Stimulated activated CD8-positive, alpha-beta memory T cell treated with anti-CD3 and anti-CD28 coated beads, Interleukin-12 subunit alpha, Interleukin-12 subunit beta, amount 100 ng/mL, for 24 hours (primary cell): Measurements from ENCODE around the gene CLSTN1.
"Not testable (repeated sequence)": the region's sequence is repeated elsewhere in the genome, so short reads cannot be mapped to it uniquely, and the experiment has no call there.

Experiments
- DNase-seq: peaks from one replicate; pipeline ENCODE4 v3.0.0-alpha.2; 2020; ENCODE audit errors: extremely low read depth

The CLSTN1 gene

DNA sequence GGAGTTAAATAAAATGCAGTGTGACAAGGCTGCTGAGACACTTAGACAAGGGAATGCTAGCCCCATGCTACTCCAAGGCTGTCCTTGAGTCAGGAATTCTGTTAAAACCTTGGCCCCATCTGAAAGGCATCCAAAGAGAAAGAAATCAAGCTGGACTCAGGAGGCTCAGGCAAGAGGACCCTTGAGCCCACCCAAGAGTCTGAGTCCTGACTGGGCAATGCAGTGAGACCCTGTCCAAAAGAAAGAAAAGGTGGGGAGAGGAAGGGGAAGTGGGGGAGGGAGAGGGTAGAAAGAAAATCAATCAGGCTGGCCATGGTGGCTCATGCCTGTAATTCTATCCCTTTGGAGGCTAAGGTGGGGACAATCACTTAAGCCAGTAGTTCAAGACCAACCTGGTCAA, 26.7 kb downstream of the CLSTN1 start:
- DNase-seq, result no peak

DNA sequence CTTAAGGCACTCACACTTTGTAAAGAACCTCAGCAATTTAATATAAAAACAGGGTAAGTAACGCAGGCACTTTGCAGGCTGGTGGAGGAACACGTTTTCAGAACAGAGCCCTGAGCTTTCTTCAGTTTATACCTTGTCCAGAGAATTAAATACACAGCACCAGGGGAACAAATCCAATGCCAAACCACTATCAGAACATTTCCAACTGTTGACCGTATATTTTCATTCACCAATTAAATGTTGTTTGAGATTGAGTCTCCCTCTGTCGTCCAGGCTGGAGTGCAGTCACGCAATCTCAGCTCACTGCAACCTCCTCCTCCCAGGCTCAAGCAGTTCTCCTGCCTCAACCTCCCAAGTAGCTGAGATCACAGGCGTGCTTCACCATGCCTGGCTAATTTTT, 29.7 kb downstream of the CLSTN1 start:
- DNase-seq, result no peak

DNA sequence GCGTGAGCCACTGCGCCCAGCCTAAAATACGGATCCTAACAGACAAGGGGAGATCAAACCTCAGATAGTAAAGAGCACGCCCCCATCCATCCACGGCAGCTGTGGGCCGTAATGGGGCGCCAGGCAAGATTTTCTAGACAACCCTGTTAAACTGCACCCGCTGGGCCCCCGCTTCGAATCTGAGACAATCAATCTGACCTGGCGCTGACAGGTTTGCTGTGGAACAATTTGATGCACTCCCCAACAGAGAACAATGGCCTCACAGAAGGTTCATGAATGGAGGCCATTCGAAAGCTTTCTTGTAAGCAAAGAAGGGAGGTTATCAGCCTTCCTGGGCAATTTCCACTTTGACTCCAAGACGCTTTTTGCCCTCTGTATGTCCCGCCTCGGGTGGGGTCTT, 30.5 kb downstream of the CLSTN1 start:
- no peak for DNase-seq

- no peak for DNase-seq
Measured at GRCh38 chr1:9792156-9793042, 31.4 kb downstream of the CLSTN1 start.

DNA sequence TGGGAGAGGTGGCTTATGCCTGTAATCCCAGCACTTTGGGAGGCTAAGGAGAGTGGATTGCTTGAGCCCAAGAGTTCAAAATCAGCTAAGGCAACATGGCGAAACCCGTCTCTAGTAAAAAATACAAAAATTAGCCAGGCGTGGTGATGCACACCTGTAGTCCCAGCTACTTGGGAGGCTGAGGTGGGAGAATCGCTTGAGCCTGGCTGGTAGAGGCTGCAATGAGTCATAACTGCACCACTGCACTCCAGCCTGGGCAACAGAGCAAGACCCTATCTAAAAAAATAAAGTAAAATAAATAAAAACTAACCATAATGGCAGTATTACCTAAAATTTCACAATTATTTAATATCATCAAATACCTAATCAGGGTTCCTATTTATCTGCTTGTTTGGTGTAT, 34.1 kb downstream of the CLSTN1 start:
- DNase-seq, result not testable (repeated sequence)

GRCh38 chr1:9787702-9788101, 36.1 kb downstream of the CLSTN1 start:
- peak; percentile 11 for DNase-seq

DNA sequence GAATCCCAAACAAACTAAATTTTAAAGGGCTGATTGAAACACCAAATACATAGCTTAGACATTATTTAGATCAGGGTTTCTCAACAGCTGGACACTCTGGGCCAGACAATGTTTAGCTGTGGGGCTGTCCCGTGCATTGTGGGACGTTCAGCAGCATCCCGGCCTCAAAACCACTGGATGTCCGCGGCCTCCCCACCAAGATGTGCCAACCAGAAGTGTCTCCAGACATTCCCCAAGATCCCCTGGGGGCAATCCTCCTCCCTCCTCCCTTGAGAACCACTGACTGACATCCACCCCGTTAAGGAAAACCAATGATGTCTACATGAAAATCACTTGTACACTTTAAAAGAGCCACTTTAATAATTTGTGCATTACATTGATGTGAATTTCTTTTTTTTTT, 38.4 kb downstream of the CLSTN1 start:
- DNase-seq, result no peak

- peak; percentile 15 for DNase-seq
Measured at GRCh38 chr1:9784508-9785133, 39.1 kb downstream of the CLSTN1 start.

DNA sequence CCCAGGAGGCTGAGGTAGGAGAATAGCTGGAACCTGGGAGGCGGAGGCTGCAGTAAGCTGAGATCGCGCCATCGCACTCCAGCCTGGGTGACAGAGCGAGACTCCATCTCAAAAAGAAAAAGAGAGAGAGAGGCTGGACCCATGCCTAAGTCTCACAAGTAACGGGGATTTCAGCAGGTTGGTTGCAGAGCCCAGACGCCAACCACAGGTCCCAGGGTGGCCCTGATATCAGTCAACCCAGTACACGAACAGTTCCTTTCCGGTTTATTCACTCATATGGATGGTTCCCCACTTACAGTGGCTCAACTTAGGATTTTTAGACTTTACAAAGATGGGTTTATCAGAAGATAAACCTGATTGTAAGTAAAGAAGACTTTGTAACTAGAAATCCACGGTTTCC, 40.9 kb downstream of the CLSTN1 start:
- no peak for DNase-seq

DNA sequence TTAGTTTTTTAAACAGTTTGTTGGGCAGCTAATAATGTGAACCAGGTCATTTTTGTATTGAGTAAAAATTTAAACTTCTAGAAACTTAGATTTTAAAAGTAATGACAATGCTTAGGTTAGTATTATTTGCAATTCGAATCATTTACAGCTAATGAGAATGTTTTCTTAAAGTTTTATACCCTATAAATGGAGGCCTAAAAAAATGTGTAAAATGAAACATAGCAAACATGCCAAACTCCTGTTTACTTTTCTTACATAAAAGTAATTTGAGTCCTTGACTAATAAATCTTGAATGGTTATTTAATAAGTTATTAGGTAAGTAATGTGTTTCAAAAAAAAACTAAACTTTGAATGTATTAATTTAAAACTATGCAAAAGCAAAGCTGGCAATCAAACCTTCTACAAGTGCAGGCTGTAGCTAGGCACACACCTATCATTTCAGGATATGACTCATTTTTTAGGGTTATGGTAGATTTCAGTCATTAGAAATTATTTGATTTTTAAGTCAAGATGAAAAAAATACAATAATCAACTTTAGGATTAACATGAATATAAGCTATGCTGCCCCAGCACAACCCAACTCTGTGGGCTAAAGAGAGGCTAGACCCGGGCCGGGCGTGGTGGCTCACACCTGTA, 41.5 kb downstream of the CLSTN1 start:
- DNase-seq, result no peak

DNA sequence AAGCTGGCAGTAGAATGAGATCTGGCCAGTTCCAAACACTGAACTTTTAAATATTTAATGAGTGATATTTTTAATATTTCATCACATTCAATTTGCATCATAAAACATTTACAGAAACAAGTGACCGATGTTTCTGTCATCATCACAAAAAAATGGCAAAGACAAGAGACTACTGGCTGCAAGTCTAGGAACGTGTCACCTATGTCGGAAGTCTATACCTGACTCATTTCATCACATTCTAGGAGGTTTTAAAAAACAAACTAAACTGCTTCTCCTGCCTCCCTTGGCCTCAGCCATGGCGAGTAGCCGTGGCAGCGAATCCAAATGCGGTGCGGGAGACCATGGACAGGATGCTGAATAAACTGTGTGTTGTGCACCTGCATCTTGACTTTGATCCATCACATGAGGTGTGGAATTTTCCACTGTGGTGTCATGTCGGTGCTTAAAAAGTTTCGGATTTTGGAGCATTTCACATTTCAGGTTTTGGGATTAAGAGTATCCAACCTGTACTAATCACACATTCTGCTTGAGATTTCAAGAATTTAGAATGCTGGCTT, 43.1 kb downstream of the CLSTN1 start:
- DNase-seq, result no peak

DNA sequence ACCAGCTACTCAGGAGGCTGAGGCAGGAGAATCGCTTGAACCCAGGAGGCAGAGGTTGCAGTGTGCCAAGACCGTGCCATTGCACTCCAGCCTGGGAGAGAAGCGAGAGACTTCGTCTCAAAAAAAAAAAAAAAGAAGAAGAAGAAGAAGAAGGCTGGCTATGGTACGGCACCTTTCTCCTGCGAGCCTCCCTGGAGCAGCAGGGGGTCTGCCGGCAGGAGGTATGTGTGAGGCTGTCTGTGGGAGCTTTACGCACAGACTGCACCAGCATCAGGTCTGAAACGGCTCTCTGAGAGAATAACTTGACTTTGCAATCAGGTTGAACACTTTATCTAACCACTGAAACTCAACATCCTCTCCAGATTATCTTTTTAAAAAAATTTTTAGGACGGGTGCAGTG, 44.9 kb downstream of the CLSTN1 start:
- no peak for DNase-seq

GRCh38 chr1:9776685-9777084, 47.1 kb downstream of the CLSTN1 start:
- no peak for DNase-seq

GRCh38 chr1:9774712-9775679, 48.8 kb downstream of the CLSTN1 start:
- no peak for DNase-seq

DNA sequence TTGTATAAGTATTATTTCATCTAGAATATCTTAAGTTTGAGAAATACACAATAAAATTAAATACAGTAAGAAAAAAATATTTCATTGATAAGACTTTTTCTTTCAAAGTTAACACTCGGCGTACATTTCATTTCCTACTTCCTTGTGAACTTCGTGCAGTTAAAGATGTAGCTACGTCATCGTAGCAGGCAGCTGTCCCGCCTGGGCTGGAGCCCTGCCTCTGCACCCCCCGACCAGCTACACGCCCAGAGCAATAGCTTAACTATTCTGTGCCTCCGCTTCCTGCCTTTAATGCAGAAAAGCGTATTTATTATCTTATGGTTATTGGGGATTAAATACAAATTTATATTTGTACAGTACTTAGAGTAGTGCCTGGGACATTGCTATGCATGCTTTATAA, 53.5 kb downstream of the CLSTN1 start:
- no peak for DNase-seq

DNA sequence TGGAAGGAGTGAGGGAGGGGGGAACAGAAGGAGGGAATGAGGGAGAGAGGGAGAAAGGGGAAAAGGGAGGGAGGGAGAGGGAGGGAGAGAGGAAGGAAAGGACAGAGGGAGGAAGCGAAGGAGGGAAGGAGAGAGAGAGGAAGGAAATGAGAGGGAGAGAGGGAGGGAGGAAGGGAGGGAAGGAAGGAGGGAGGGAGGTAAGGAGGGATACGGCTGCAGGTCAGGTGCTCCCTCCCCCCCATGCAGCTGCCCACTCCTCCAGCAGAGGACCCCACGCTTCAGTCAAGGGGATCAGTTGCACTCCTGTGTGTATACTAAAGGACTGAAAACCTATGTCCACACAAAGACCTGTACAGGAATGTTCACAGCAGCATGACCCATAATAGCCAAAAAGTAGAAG, 54.8 kb downstream of the CLSTN1 start:
- DNase-seq, result no peak

- DNase-seq, result no peak
Measured at GRCh38 chr1:9767964-9768668, 55.6 kb downstream of the CLSTN1 start.

- no peak for DNase-seq
Measured at GRCh38 chr1:9766759-9767442, 56.9 kb downstream of the CLSTN1 start.

DNA sequence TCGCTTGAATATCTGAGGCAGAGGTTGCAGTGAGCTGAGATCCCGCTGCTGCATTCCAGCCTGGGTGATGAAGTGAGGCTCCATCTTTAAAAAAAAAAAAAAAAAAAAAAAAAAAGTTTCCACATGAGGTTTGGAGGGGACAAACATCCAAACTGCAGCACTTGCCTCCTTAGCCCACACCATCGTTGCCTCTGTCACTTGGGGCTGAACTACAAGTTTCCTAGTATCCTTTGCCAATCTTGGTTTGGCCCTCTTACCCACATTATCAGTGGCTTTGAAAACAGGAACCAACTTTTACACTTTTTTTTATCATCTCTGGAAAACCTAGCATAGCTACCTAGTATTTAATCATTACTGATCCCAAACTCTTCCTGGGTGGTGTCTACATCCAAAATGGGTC, 59.2 kb downstream of the CLSTN1 start:
- no peak for DNase-seq

- no peak for DNase-seq
Measured at GRCh38 chr1:9763914-9764313, 59.9 kb downstream of the CLSTN1 start.
